Measurements from ENCODE around the gene KCNQ1.

The KCNQ1 gene

GRCh38 chr11:2533587-2534133 lies 88.9 kb downstream of the KCNQ1 start:
- peak; percentile 86 for DNase-seq (ENCODE audit: low read depth in 2 of 2)

GRCh38 chr11:2534134-2534956 lies 89.5 kb downstream of the KCNQ1 start:
- no peak for DNase-seq (ENCODE audit: low read depth in 2 of 2)

GRCh38 chr11:2534957-2535672 lies 90.3 kb downstream of the KCNQ1 start:
- DNase-seq (ENCODE audit: low read depth in 2 of 2): no peak

- no peak for DNase-seq (ENCODE audit: low read depth in 2 of 2)
These were observed 91.0 kb downstream of the KCNQ1 start for GRCh38 chr11:2535673-2536439.

GRCh38 chr11:2536440-2536989 lies 91.7 kb downstream of the KCNQ1 start:
- no peak for DNase-seq (ENCODE audit: low read depth in 2 of 2)

GRCh38 chr11:2537010-2537705 lies 92.3 kb downstream of the KCNQ1 start:
- DNase-seq (ENCODE audit: low read depth in 2 of 2): no peak

- DNase-seq (ENCODE audit: low read depth in 2 of 2): no peak
These were observed 93.3 kb downstream of the KCNQ1 start for GRCh38 chr11:2537896-2538724.

GRCh38 chr11:2538951-2539350 lies 94.1 kb downstream of the KCNQ1 start:
- DNase-seq (ENCODE audit: low read depth in 2 of 2): no peak

GRCh38 chr11:2539371-2540222 lies 94.8 kb downstream of the KCNQ1 start:
- no peak for DNase-seq (ENCODE audit: low read depth in 2 of 2)

- no peak for DNase-seq (ENCODE audit: low read depth in 2 of 2)
These were observed 95.6 kb downstream of the KCNQ1 start for GRCh38 chr11:2540223-2540991.

- DNase-seq (ENCODE audit: low read depth in 2 of 2): no peak
These were observed 96.3 kb downstream of the KCNQ1 start for GRCh38 chr11:2540992-2541680.

GRCh38 chr11:2541881-2542361 lies 97.1 kb downstream of the KCNQ1 start:
- no peak for DNase-seq (ENCODE audit: low read depth in 2 of 2)

- DNase-seq (ENCODE audit: low read depth in 2 of 2): no peak
These were observed 97.6 kb downstream of the KCNQ1 start for GRCh38 chr11:2542406-2542805.

- no peak for DNase-seq (ENCODE audit: low read depth in 2 of 2)
These were observed 103.0 kb downstream of the KCNQ1 start for GRCh38 chr11:2547806-2548205.

- DNase-seq (ENCODE audit: low read depth in 2 of 2): no peak
These were observed 103.8 kb downstream of the KCNQ1 start for GRCh38 chr11:2548596-2548995.

- DNase-seq (ENCODE audit: low read depth in 2 of 2): no peak
These were observed 104.3 kb downstream of the KCNQ1 start for GRCh38 chr11:2549080-2549479.

- DNase-seq (ENCODE audit: low read depth in 2 of 2): no peak
These were observed 104.7 kb downstream of the KCNQ1 start for GRCh38 chr11:2549491-2549875.

All from fibroblast of skin of left quadriceps (primary cell).